ENCODE data around the gene KLHL14.
"Not testable (repeated sequence)": the region's sequence is repeated elsewhere in the genome, so short reads cannot be mapped to it uniquely, and the experiment has no call there.

Gene KLHL14

GRCh38 chr18:32717126-32717525 lies 55.7 kb downstream of the KLHL14 start:
- DNase-seq (ENCODE audit: low spot score), result no peak

DNA sequence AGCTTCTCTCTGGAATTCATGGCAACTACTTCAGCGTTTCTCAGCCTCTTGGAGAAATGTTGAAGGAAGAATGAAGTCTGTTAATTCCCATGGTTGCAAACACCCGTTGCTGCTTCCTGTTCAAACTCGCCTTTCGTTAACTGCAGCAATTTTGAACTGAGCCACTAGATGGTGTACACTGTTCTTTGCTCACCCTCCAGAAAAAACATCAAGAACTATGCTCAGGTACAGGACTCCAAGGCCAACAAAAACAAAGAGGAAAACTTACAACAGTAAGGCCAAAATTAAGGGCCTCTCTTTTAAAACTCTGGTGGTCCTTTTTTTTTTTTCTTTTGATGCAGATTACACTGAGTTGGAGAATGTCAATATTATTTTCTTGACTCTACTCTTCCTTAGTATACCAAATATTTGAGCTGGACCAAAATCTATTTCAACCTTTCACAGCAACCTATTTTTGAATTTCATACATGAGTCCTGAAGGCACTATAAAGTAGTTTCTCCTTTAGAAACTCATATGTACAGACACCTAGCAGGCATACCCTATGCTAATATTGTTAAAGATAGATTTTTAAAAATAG lies 58.2 kb downstream of the KLHL14 start:
- DNase-seq (ENCODE audit: low spot score), result peak; percentile 18

GRCh38 chr18:32712860-32713259 lies 60.0 kb downstream of the KLHL14 start:
- no peak for DNase-seq (ENCODE audit: low spot score)

DNA sequence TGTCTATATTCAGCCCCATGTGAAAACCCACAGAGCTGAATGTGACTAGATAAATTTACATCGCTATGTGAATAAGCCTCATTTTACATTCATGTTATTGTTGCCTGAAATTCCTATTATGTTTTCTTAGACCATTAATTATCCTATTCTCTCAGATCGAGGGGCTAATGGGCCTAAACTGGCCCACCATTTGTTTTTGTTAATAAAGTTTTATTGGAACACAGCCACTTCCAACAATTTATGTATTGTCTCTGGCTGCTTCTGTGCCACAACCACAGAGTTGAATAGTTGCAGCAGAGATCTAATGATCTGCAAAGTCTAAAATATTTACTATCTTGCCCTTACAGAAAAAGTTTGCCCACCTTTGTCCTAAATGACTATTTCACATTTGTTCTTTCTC lies 61.0 kb downstream of the KLHL14 start:
- no peak for DNase-seq (ENCODE audit: low spot score)

DNA sequence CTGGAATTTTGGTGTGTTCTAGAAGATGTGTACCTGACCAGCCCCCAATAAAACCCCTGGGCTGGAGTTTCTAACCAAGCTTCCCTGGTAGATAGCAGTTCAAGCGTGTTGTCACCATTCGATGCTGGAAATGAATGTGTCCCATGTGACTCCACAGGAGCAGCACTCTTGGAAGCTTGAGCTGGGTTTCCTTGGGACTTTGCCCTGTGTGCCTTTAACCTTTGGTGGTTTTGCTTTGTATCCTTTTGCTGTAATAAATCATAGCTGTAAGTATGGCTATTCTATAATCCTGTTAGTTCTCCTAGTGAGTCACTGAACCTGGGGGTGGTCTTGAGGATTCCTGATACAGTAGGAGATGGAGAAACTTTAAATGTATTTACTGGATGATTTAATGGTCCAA lies 65.2 kb downstream of the KLHL14 start:
- DNase-seq (ENCODE audit: low spot score), result no peak

DNA sequence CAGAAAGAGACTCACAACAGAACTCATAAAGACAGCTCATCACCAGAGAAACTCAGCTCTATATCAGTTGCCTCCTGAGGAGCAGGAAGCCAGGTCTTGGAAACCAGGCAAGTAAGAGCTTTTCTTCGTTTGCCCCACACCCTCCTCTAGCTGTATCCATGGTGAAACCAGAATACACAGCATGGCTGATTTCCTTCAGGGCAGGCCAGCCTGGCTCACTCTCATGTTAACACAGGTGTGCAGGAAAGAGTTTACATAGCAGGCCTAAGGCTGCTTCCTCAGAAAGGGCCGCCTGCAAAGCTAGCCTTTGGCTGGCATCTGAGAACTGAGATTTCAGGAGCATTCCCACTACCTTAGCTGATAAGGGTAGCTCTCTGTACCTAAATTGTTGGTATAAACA lies 65.7 kb downstream of the KLHL14 start:
- DNase-seq (ENCODE audit: low spot score), result no peak

DNA sequence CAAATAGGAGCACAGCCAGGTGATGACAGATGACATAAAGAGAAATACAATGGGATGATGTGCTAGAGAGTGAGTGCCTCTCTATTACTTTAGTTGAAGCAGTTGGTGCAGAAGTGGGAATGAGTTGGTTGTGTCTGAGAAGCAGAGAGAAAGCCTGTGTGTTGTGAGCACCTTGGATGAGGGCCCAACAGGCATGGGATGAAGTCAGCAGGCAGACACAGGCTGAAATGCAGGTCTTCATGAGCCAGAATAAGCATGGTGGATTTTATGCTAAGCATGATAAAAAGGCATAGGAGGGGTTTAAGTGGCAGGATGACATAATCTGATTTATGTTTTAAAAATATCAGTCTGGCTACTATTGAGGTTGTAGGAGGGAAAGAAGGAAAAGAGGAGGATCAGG lies 71.5 kb downstream of the KLHL14 start:
- DNase-seq (ENCODE audit: low spot score), result no peak

DNA sequence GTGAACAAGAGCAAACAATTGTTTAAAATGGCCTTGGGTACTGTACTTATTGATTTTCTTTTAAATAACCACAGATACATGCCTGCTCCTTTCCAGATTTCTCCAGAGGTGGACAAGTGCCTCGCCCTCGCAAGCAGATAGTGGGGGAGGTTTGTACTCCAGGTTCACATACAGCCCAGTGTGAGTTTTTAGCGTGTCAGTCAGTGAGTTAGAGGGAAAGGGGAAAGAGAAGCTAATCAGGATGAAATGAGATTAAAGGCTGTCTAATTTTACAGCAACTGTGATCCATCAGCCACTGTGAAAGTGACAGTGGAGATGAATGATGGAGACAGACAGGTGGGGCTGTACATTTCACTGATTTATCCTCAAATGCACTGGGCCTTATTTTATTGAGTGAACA lies 74.7 kb downstream of the KLHL14 start:
- DNase-seq (ENCODE audit: low spot score), result no peak

GRCh38 chr18:32696376-32696775 lies 76.4 kb downstream of the KLHL14 start:
- no peak for DNase-seq (ENCODE audit: low spot score)

DNA sequence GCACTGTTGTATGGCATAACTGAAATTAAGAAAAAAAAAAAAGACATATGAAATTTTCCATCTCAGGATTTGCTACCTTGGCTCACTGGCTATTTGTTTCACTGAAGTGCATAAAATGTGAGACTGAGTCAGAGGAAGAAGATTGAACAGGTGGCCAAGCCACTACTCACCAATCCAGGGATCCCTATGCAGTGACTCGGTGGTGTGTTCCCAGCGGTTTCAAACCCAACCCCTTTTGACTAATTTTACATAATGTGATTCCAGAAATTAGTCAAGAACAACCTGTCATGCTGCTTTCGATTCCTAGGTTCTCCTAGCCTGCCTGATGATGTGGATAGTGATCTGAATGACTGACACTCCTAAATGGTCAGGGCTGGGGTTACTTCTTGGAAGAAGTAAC lies 77.3 kb downstream of the KLHL14 start:
- DNase-seq (ENCODE audit: low spot score), result no peak

DNA sequence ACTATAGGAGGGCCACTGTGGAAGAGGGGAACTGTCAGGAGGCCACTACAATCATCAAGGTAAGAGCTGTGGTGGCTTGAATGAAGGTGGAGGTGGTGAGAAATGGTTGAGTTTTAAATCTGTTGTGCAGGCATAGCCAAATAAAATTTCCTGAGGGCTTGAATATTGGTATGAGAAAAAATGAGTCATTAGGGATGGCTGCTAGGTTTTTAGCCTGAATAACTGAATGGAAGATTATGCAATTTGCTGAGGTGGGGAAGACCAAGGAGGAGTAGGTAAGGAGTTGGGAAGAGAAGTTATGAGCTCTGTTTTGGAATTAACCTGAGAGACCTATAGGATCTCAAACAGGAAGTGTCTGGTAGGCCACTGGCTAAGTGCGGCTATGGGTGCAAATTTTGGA lies 84.0 kb downstream of the KLHL14 start:
- no peak for DNase-seq (ENCODE audit: low spot score)

- DNase-seq (ENCODE audit: low spot score), result no peak
Measured at GRCh38 chr18:32684940-32685339, 87.9 kb downstream of the KLHL14 start.

DNA sequence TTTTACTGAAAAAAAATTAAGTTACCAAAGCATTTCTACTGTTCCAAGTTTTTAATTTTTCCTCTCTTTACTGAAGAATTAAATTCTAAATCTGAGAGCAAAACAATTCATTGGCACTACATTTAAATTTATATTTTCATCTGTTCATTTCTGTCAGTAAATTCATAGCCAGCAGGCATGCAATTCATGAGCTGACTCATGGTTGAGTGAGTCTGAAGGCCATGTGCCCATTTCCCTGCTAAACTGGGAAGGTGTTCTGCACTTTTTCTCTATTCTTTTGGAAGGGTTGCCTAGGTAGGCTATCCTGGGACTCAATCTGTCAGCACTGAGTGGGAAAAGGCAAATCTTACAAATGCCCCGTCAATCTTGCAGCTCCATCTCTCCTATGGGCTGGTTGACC lies 88.7 kb downstream of the KLHL14 start:
- DNase-seq (ENCODE audit: low spot score), result no peak

DNA sequence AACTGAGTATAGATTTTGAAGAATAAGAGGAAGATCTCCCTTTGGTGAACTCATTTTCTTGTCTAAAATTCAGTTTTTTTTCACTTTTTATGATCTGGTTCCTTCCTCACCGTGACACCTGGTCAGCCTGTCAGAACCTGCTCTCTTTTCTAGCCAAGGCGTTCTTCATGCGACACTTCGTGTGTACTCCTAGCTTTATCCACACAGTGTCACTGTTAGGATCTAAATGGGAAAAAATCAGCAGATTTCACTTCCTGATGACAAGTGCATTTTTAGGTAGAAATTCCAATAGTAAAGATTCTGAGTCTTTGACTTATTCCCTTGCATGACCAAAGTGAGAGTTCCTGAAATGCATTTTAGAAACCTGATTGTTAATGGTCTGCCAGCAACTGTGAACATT lies 89.8 kb downstream of the KLHL14 start:
- DNase-seq (ENCODE audit: low spot score), result no peak

DNA sequence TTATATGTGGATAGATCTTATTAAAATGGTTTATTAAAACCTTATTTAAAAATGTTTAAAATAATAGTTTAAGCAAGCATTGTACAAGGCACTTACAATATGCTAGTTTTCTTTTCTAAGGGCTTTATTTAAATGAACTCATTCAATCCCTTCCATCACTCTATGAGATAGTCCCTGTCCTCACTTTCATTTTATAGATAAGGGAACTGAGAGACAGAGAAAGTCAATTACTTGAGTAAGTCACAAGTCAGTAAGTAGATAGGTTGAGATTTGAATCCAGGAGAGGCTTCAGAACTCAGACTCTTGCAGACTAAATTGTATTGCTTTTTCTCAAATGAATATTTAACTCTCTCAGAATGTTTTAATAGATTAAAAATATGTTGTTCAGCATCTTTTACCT lies 95.2 kb downstream of the KLHL14 start:
- no peak for DNase-seq (ENCODE audit: low spot score)

DNA sequence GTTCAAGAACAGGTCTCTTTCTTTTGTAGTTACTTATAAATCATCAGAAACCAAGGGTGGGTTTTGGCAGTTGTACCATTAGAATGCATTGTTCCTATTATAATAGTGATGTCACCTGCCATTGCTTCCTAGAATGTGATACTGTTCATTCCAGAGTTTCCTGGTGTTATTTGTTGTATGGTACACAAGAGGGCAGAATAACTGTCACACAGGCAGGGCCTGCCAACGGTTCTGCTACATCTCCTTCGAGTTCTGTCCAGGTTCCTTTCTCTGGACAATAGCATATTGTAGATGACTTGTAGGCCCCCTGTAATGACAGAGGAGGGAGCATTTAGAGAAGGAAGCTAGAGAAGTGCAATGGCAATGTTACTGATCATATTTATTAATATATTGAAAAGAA lies 98.3 kb downstream of the KLHL14 start:
- no peak for DNase-seq (ENCODE audit: low spot score)

DNA sequence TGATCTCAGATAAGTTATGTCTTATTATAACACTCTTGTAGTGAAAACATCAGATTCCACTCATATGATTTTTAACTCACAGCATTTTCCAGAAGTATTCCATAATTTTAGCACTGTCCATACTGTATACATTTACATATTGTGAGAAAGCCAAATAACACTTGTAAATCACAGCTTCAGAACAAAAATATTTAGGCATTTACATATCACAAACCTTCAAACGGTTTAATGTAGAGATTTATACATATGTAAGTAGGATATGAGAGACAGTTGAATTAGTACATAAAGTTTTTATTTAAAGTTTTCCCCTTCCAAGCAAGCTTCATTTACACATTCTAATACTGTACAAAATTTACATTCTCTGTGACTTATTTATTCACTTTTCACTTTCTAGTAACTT lies 100.4 kb downstream of the KLHL14 start:
- no peak for DNase-seq (ENCODE audit: low spot score)

DNA sequence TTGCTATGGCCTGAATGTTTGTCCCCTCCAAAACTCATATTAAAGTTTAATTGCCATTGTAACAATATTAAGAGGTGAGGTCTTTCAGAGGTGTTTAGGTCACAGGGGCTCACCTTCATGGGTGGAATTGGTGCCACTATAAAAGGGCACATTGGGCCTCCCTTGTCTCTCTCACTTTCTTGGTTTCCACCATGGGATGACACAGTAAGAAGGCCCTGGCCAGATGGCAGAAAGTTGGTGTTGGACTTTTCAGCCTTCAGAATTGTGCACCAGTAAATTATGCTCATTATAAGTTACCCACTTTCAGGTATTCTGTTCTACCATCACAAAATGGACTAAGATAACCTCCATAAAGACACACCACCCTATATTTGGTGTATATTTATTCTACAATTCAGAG lies 102.1 kb downstream of the KLHL14 start:
- DNase-seq (ENCODE audit: low spot score), result no peak

- DNase-seq (ENCODE audit: low spot score), result peak; percentile 2
Measured at GRCh38 chr18:32669549-32670165, 103.2 kb downstream of the KLHL14 start.

DNA sequence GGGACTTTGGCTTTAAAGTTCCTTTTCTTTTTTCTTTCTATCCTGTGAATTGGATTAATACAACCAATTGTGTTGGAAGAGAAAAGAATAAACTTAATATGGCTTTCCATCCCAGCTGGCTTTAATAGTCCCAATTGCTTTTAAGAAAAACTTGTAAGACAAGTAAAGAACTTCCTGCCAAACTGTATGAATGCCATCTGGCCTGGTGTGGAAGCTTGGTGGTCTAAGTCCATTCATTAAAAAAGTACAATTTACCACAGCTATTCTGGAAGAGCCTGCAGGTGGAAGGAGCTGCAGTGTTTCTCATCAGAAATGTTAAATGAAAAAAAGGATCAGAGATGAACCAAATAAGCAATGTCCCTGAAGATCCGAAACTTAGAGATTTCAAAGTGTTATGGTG lies 103.9 kb downstream of the KLHL14 start:
- DNase-seq (ENCODE audit: low spot score), result no peak

DNA sequence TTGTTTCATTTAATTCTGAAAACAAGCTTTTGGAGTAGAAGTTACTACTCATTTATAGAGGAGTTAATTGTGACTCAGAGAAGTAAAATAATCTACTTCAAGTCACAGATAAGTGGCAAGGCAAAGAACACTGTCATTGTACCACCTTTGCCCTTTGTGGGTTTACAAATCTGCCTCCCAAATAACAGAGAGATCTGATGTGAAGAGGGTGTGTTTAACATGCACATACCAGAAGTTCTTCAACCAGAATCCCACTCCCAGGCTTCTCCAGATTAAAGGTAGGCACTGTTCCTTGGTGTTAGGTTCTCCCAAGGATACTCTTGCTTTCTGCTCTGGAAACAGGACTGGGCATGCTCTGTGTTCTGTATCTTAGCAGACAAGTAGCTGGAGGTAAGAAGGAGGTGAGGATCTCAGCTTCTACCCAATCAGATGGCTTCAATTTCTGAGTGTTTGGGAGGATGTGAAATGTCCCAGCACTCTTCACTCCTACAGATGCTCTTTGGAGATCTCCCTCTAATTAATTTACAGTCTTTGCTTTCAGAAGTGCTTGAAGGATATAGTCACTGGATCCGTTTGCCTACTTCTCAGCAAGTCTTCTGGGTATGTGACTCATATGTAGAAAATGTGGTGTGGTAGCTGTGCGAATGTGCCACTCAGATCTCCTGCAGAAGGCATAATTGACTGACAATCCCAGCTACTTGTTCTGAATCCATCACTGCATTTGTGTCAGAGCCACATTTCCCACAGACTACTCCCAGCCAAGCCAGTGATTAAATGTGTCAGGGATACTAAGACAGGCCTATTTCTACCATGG lies 111.1 kb downstream of the KLHL14 start:
- no peak for DNase-seq (ENCODE audit: low spot score)

DNA sequence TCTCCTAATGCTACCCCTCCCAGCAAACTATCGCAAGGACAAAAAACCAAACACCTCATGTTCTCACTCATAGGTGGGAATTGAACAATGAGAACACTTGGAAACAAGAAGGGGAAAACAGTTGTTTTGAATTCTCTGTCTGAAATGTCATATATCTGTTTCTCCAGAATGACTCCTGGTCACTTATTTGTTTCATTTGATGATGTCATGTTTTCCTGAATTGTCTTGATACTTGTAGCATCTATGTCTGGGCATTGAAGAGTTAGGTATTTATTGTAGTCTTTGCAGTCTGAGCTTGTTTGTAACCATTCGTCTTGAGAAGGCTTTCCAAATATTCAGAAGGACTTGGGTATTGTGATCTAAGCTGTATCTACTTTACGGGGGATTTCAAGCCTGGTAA lies 118.3 kb downstream of the KLHL14 start:
- DNase-seq (ENCODE audit: low spot score), result not testable (repeated sequence)

- not testable (repeated sequence) for DNase-seq (ENCODE audit: low spot score)
Measured at GRCh38 chr18:32637659-32638058, 135.2 kb downstream of the KLHL14 start.

DNA sequence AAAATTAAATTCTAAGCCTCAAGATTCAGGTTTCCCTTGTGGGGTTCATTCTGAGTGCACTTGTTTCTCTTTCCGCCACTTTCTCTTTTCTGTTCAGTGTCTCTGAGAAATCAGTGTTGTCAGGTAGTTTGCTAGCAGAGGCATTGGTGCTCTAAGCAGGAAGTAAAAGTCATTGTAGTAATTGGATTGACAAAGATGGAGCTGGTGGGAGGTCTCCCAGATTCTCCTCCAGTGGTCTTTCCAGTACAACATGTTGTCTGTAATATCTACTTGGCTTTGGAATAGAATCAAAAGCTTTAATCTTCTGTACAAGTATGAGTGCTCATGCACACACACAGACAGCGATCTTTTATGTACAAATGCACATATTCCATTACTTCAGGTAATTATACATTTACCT lies 135.6 kb downstream of the KLHL14 start:
- DNase-seq (ENCODE audit: low spot score), result no peak

All from HuH-7 (cell line).